Ascending aorta (tissue), 2 donors: Measurements from ENCODE around the gene EMSY. TPM values are rescaled to one million over a fixed set of nuclear protein-coding genes. Genes with fewer than 3 reads are reported as not detected.

Experiments used
- DNase-seq, 2 donors: peaks; one replicate each; pipeline ENCODE4 v3.0.0-alpha.2; 2019; ENCODE audit warnings: low spot score in 2 of 2
- H3K27ac ChIP-seq, 2 donors: fragments of 200-600 bp; sonication (generic); one replicate each; pipeline ENCODE4 v1.5.1; 2016 to 2017; ENCODE audit warnings: mild to moderate bottlenecking in 1 of 2
- H3K27me3 ChIP-seq: fragments of 200-600 bp; sonication (generic); one replicate; pipeline ENCODE4 v1.5.1; 2017
- H3K36me3 ChIP-seq, 2 donors: fragments of 200-600 bp; sonication (generic); one replicate each; pipeline ENCODE4 v1.5.1; 2016
- H3K4me1 ChIP-seq, 2 donors: fragments of 200-600 bp; sonication (generic); one replicate each; pipeline ENCODE4 v1.5.1; 2016 to 2017; ENCODE audit warnings: mild to moderate bottlenecking in 1 of 2
- H3K4me3 ChIP-seq, 2 donors: fragments of 200-600 bp; sonication (generic); one replicate each; pipeline ENCODE4 v1.5.1; 2016 to 2017; ENCODE audit warnings: mild to moderate bottlenecking in 1 of 2
- H3K9me3 ChIP-seq, 2 donors: fragments of 200-600 bp; sonication (generic); one replicate each; pipeline ENCODE4 v1.5.1; 2016
- CTCF ChIP-seq, 3 experiments: fragments of 200-600 bp in 2 of 3; fragments of 450-650 bp in 1 of 3; sonication (generic) in 2 of 3; IDR thresholded peaks; one replicate each; pipeline ENCODE4 v1.5.1; 2016 to 2019; ENCODE audit warnings: antibody characterized with exemption in 3 of 3, mild to moderate bottlenecking in 1 of 3, moderate library complexity in 1 of 3
- intact Hi-C: fragments of 100-400 bp; cut with DNase I; formaldehyde crosslinking; loops from one replicate; pipeline ENCODE4 v1.15.1; 2023
- total RNA-seq: library from RNA; depleted of rRNA; stranded (reverse); fragments of >200 nt; gene quantifications from one replicate; pipeline ENCODE4 v1.1.0, GENCODE V29; 2016

EMSY gene
- total RNA-seq, 1 donor from 2014 or later, result 7.5 TPM

- Histone ChIP-seq H3K27me3 (no peaks in the 10 kb centered on the region), H3K9me3 (no peaks in the 10 kb centered on the region), H3K27ac (no peak overlapping the region), H3K4me3 (no peak overlapping the region), H3K4me1 (peaks cover 0 to 3% of the 10 kb centered on the region in 2 donors), H3K36me3 (peaks cover 10 to 34% of the 10 kb centered on the region in 2 donors)
- TF ChIP-seq CTCF (IDR thresholded peaks at IDR 0.05), result no peak
- intact Hi-C loops, result no loop called here
- DNase-seq, result no peak
These were observed 79.1 kb downstream of the EMSY start for GRCh38 chr11:76523786-76524436.

GRCh38 chr11:76524461-76524860, 79.6 kb downstream of the EMSY start:
- Histone ChIP-seq H3K9me3 (no peaks in the 10 kb centered on the region), H3K36me3 (peaks cover 8 to 39% of the 10 kb centered on the region in 2 donors), H3K27me3 (no peaks in the 10 kb centered on the region), H3K4me1 (peaks cover 0 to 3% of the 10 kb centered on the region in 2 donors), H3K4me3 (no peak overlapping the region), H3K27ac (no peak overlapping the region)
- TF ChIP-seq CTCF (IDR thresholded peaks at IDR 0.05), result no peak
- intact Hi-C loops, result no loop called here
- DNase-seq, result no peak

- no peak overlapping the region for H3K4me3 ChIP-seq
- H3K27me3 ChIP-seq, result no peaks in the 10 kb centered on the region
- H3K9me3 ChIP-seq, result no peaks in the 10 kb centered on the region
- no peak overlapping the region for H3K27ac ChIP-seq
- intact Hi-C loops, result no loop called here
- no peak for TF ChIP-seq CTCF (IDR thresholded peaks at IDR 0.05)
- peaks cover 0 to 3% of the 10 kb centered on the region in 2 donors for H3K4me1 ChIP-seq
- DNase-seq, result no peak
- peaks cover 5 to 44% of the 10 kb centered on the region in 2 donors for H3K36me3 ChIP-seq
These were observed 80.1 kb downstream of the EMSY start for GRCh38 chr11:76524919-76525318.

GRCh38 chr11:76526878-76527277, 82.1 kb downstream of the EMSY start:
- DNase-seq, result no peak
- no peak overlapping the region for H3K27ac ChIP-seq
- peaks cover 8 to 55% of the 10 kb centered on the region in 2 donors for H3K36me3 ChIP-seq
- H3K4me1 ChIP-seq, result peaks cover 0 to 3% of the 10 kb centered on the region in 2 donors
- no peaks in the 10 kb centered on the region for H3K27me3 ChIP-seq
- intact Hi-C loops, result no loop called here
- no peaks in the 10 kb centered on the region for H3K9me3 ChIP-seq
- TF ChIP-seq CTCF (IDR thresholded peaks at IDR 0.05), result no peak
- no peak overlapping the region for H3K4me3 ChIP-seq

GRCh38 chr11:76542436-76542835, 97.6 kb downstream of the EMSY start:
- intact Hi-C loops, result no loop called here
- TF ChIP-seq CTCF (IDR thresholded peaks at IDR 0.05), result no peak
- Histone ChIP-seq H3K4me1 (no peaks in the 10 kb centered on the region), H3K27me3 (no peaks in the 10 kb centered on the region), H3K27ac (no peak overlapping the region), H3K36me3 (peaks cover 57 to 58% of the 10 kb centered on the region in 2 donors), H3K4me3 (no peak overlapping the region), H3K9me3 (no peaks in the 10 kb centered on the region)
- no peak for DNase-seq
